Hepatocyte (in vitro differentiated cells): Measurements from ENCODE around the gene ABLIM2. TPM values are rescaled to one million over a fixed set of nuclear protein-coding genes. Genes with fewer than 3 reads are reported as not detected.

Experiments
- DNase-seq: peaks from one replicate; pipeline ENCODE4 v3.0.0-alpha.2; 2016; ENCODE audit warnings: low spot score
- H2AFZ ChIP-seq: fragments of 200-600 bp; sonication (generic); 2 replicates; pipeline ENCODE4 v1.6.0; 2016; ENCODE audit warnings: antibody characterized with exemption, mild to moderate bottlenecking
- H3K27ac ChIP-seq: fragments of 200-600 bp; sonication (generic); 2 replicates; pipeline ENCODE4 v1.5.1; 2016; ENCODE audit warnings: mild to moderate bottlenecking
- H3K27me3 ChIP-seq: fragments of 200-600 bp; sonication (generic); 2 replicates; pipeline ENCODE4 v1.6.1; 2016
- H3K36me3 ChIP-seq: fragments of 200-600 bp; sonication (generic); replicated peaks from 2 replicates; pipeline ENCODE4 v1.5.1; 2016; ENCODE audit warnings: low read depth; ENCODE audit not compliant: insufficient read depth
- H3K4me1 ChIP-seq: fragments of 200-600 bp; sonication (generic); 2 replicates; pipeline ENCODE4 v1.5.1; 2016; ENCODE audit warnings: mild to moderate bottlenecking, moderate library complexity; ENCODE audit not compliant: insufficient read depth
- H3K4me2 ChIP-seq: fragments of 200-600 bp; sonication (generic); 2 replicates; pipeline ENCODE4 v1.6.0; 2016
- H3K4me3 ChIP-seq: fragments of 200-600 bp; sonication (generic); 2 replicates; pipeline ENCODE4 v1.5.1; 2016; ENCODE audit warnings: mild to moderate bottlenecking
- H3K79me2 ChIP-seq: fragments of 200-600 bp; sonication (generic); 2 replicates; pipeline ENCODE4 v1.6.0; 2017; ENCODE audit warnings: mild to moderate bottlenecking
- H3K9me2 ChIP-seq: fragments of 200-600 bp; sonication (generic); replicated peaks from 2 replicates; pipeline ENCODE4 v1.6.0; 2017; ENCODE audit warnings: mild to moderate bottlenecking; ENCODE audit not compliant: insufficient read depth
- H3K9me3 ChIP-seq: fragments of 200-600 bp; sonication (generic); 2 replicates; pipeline ENCODE4 v1.5.1; 2016; ENCODE audit warnings: low read depth, mild to moderate bottlenecking
- H4K20me1 ChIP-seq: fragments of 200-600 bp; sonication (generic); 2 replicates; pipeline ENCODE4 v1.6.0; 2016; ENCODE audit warnings: mild to moderate bottlenecking; ENCODE audit not compliant: insufficient read depth, poor library complexity, severe bottlenecking
- EZH2 ChIP-seq: fragments of 200-600 bp; sonication (generic); IDR thresholded peaks from 2 replicates; pipeline ENCODE4 v1.6.1; 2016; ENCODE audit warnings: antibody characterized with exemption, mild to moderate bottlenecking, borderline replicate concordance
- EZH2phosphoT487 ChIP-seq: fragments of 200-600 bp; sonication (generic); IDR thresholded peaks from one replicate; pipeline ENCODE4 v1.6.1; 2018; ENCODE audit warnings: antibody characterized with exemption, mild to moderate bottlenecking, low read depth, moderate library complexity; ENCODE audit not compliant: unreplicated experiment, severe bottlenecking
- WGBS: methylation state at CpG from one replicate; pipeline ENCODE4 v1.1.6; 2016; ENCODE audit warnings: low lambda C conversion rate; ENCODE audit errors: missing lambda C conversion rate; 5-methylcytosine and 5-hydroxymethylcytosine counted together
- polyA plus RNA-seq: library from polyadenylated mRNA; unstranded; fragments of >200 nt; fragmentation: Nextera tagmentation; extraction: Ambion mirVana; gene quantifications from 2 replicates; pipeline ENCODE4 v1.2.1, GENCODE V29; 2016
- total RNA-seq: library from RNA; depleted of rRNA; stranded (reverse); fragments of >200 nt; gene quantifications from 2 replicates; pipeline ENCODE4 v1.2.3, GENCODE V29; 2014
- TF ChIP-seq, protein P1 (sequence below): fragments of 200-600 bp; sonication (generic); IDR thresholded peaks from 2 replicates; pipeline ENCODE4 v1.5.1; 2016; ENCODE audit warnings: antibody characterized with exemption, mild to moderate bottlenecking; ENCODE audit not compliant: poor library complexity

Gene ABLIM2
- total and polyA plus RNA-seq, 2 experiments from 2014 or later: 1.7 to 2.0 TPM

DNA sequence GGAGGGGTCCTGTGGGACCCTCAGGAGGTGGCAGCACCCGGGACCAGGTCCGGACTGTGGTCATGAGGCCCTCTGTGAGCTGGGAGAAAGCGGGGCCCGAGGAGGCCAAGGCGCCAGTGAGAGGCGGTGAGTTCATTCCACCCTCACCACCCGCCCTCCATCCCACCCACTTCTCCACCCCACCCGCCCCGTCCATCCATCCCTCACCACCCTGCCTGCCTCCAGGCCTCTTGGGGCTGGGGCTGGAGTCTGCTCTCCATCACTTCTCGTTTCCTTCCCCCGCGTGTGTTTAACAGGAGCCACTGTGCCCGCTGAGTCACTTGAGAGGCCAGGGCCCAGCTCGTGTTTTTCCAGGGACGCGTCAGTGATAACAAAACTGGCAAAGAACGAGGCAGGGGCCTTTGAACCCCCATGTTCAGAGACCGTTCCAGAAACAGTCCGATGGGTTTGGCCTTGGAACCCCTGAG is 46.7 kb upstream of the ABLIM2 start:
- Histone ChIP-seq H3K4me3 (no peak overlapping the region), H2AFZ (no peak overlapping the region), H3K4me2 (no peak overlapping the region), H3K36me3 (no peaks in the 10 kb centered on the region), H3K4me1 (peaks cover 49% of the 10 kb centered on the region), H3K9me3 (no peaks in the 10 kb centered on the region), H3K27ac (no peak overlapping the region), H3K9me2 (no peaks in the 10 kb centered on the region), H3K79me2 (peaks cover 30% of the 10 kb centered on the region), H3K27me3 (no peaks in the 10 kb centered on the region), H4K20me1 (no peaks in the 10 kb centered on the region)
- WGBS: 68% methylated on average over 14 of the region's 19 CpGs
- no peak for TF ChIP-seq EZH2
- TF ChIP-seq, protein P1, sequence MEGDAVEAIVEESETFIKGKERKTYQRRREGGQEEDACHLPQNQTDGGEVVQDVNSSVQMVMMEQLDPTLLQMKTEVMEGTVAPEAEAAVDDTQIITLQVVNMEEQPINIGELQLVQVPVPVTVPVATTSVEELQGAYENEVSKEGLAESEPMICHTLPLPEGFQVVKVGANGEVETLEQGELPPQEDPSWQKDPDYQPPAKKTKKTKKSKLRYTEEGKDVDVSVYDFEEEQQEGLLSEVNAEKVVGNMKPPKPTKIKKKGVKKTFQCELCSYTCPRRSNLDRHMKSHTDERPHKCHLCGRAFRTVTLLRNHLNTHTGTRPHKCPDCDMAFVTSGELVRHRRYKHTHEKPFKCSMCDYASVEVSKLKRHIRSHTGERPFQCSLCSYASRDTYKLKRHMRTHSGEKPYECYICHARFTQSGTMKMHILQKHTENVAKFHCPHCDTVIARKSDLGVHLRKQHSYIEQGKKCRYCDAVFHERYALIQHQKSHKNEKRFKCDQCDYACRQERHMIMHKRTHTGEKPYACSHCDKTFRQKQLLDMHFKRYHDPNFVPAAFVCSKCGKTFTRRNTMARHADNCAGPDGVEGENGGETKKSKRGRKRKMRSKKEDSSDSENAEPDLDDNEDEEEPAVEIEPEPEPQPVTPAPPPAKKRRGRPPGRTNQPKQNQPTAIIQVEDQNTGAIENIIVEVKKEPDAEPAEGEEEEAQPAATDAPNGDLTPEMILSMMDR: no peak
- no peak for TF ChIP-seq EZH2phosphoT487
- no peak for DNase-seq

DNA sequence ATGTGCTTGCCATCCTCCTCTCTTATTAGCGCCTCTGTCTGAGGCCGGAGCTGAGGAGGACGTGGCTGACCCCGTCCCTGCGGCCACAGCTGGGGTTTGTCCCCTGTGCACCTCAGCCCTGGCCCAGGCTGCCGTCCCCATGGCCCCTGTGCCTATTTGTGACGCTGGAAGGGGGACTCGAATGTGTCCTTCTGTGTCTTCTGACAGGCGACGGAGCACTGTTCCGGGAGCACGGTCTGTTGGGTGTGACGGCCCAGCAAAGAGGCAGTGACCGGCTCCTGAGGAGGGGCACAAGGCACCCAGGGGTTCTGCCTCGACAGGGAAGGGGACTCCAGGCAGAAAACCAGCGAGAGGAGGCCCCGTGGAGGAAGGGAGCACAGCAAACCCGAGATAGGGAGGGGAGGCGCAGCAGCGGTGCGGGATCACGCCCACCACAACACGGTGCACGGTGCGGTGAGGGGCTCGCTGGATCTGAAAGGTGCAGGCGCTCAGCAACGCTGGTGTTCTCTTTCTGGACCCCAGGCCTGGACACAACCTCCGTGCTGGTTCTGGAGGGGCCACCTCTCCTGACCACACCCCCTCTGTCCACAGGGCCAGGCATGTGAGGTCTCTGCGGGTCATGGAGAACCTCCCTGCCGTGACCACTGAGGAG is 46.1 kb upstream of the ABLIM2 start:
- H3K9me3 ChIP-seq: no peaks in the 10 kb centered on the region
- H3K4me3 ChIP-seq: no peak overlapping the region
- no peak overlapping the region for H2AFZ ChIP-seq
- no peak for DNase-seq
- H3K27me3 ChIP-seq: no peaks in the 10 kb centered on the region
- no peaks in the 10 kb centered on the region for H3K9me2 ChIP-seq
- no peaks in the 10 kb centered on the region for H4K20me1 ChIP-seq
- no peak overlapping the region for H3K4me2 ChIP-seq
- H3K4me1 ChIP-seq: peaks cover 55% of the 10 kb centered on the region
- 92% methylated on average over 29 of the region's 31 CpGs for WGBS
- no peak for TF ChIP-seq EZH2phosphoT487
- no peak for TF ChIP-seq EZH2
- TF ChIP-seq, protein P1: no peak
- peaks cover 36% of the 10 kb centered on the region for H3K79me2 ChIP-seq
- H3K36me3 ChIP-seq: no peaks in the 10 kb centered on the region
- no peak overlapping the region for H3K27ac ChIP-seq

DNA sequence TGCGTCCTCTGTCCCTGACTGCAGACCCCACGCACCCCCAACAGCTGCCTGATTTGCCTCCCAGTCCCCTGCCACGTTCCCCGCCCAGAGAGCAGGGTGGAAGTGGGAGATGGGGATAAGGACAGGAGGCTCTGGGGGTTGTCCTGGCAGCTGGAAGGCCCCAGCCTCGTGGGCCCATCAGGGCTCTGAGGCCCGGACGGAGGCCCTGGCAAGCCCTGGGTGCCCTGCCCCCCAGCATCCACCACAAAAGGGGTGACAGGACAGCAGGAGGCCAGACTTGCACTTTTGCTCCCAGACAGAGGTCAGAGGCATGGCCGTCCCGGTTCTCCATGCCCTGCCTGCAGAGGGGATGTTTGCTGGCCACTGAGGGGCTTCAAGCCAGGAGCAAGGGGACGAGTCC is 45.2 kb upstream of the ABLIM2 start:
- Histone ChIP-seq H4K20me1 (no peaks in the 10 kb centered on the region), H3K4me3 (no peak overlapping the region), H3K9me3 (no peaks in the 10 kb centered on the region), H3K36me3 (no peaks in the 10 kb centered on the region), H3K4me2 (no peak overlapping the region), H2AFZ (no peak overlapping the region), H3K79me2 (peaks cover 39% of the 10 kb centered on the region), H3K27ac (no peak overlapping the region), H3K27me3 (no peaks in the 10 kb centered on the region), H3K4me1 (peaks cover 62% of the 10 kb centered on the region), H3K9me2 (no peaks in the 10 kb centered on the region)
- no peak for DNase-seq
- WGBS: 76% methylated on average over 10 of the region's 10 CpGs
- TF ChIP-seq EZH2: no peak
- TF ChIP-seq, protein P1: no peak
- no peak for TF ChIP-seq EZH2phosphoT487
